HepG2 (cell line): ENCODE results near the gene CERS5.

ENCODE experiments used
- SAFB2 ChIP-seq: sonication (generic); formaldehyde crosslinking; IDR thresholded peaks from 2 replicates; pipeline ENCODE4 v1.5.1; 2020; ENCODE audit warnings: missing genetic modification reagents, low read depth, mild to moderate bottlenecking, borderline replicate concordance
- TAF1 ChIP-seq: sonication (generic); formaldehyde crosslinking; IDR thresholded peaks from 2 replicates; pipeline ENCODE4 v1.4.0; 2020; ENCODE audit warnings: missing genetic modification reagents
- ZNF775 ChIP-seq: sonication (generic); formaldehyde crosslinking; IDR thresholded peaks from 2 replicates; pipeline ENCODE4 v1.4.0; 2020; ENCODE audit warnings: missing genetic modification reagents, mild to moderate bottlenecking, moderate library complexity, borderline replicate concordance
- TF ChIP-seq, protein P1 (sequence below): sonication (generic); formaldehyde crosslinking; IDR thresholded peaks from 2 replicates; pipeline ENCODE4 v1.4.0; 2020; ENCODE audit warnings: missing genetic modification reagents
- TF ChIP-seq, protein P2 (sequence below): sonication (generic); formaldehyde crosslinking; IDR thresholded peaks from 2 replicates; pipeline ENCODE4 v1.5.0; 2020; ENCODE audit warnings: mild to moderate bottlenecking, missing genetic modification reagents, moderate library complexity

DNA sequence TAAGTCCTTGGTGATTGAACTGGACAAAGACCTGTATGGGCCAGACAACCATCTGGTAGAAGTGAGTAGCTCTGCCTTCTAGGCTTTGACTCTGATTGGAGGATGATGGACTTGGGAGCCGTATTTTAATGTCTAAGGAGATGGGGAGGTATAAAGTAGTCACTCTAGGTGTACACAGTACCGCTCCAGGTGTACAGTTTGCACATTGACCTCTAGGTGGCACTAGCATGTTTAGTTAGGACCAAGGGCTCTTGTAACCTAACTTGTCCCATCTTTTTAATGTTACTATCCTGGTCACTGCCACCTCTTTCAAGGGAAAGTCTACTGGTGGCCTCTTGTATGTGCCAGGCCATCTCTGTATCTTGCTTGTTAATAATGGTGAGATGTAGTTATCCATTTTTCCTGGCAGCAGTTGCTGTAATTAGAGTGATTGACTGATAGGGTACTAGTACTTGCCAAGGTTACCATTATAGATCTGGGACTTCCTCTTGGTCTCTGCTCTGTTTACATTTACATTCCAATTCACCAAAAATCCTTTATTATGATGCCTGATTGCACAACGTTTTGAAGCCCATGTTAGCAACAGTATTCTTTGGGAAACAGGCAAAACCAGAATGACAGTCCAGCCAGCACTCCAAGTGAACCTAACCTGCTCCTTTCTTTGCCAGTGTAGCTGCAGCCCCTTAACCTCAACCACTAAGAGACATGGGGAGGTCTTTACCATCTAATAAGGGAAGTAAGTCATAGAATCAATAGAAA lies 78.4 kb downstream of the CERS5 start:
- TF ChIP-seq, protein P1, sequence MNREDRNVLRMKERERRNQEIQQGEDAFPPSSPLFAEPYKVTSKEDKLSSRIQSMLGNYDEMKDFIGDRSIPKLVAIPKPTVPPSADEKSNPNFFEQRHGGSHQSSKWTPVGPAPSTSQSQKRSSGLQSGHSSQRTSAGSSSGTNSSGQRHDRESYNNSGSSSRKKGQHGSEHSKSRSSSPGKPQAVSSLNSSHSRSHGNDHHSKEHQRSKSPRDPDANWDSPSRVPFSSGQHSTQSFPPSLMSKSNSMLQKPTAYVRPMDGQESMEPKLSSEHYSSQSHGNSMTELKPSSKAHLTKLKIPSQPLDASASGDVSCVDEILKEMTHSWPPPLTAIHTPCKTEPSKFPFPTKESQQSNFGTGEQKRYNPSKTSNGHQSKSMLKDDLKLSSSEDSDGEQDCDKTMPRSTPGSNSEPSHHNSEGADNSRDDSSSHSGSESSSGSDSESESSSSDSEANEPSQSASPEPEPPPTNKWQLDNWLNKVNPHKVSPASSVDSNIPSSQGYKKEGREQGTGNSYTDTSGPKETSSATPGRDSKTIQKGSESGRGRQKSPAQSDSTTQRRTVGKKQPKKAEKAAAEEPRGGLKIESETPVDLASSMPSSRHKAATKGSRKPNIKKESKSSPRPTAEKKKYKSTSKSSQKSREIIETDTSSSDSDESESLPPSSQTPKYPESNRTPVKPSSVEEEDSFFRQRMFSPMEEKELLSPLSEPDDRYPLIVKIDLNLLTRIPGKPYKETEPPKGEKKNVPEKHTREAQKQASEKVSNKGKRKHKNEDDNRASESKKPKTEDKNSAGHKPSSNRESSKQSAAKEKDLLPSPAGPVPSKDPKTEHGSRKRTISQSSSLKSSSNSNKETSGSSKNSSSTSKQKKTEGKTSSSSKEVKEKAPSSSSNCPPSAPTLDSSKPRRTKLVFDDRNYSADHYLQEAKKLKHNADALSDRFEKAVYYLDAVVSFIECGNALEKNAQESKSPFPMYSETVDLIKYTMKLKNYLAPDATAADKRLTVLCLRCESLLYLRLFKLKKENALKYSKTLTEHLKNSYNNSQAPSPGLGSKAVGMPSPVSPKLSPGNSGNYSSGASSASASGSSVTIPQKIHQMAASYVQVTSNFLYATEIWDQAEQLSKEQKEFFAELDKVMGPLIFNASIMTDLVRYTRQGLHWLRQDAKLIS (CRISPR knock-in tag) = no peak
- TF ChIP-seq SAFB2 (CRISPR knock-in tag) (no peak), TAF1 (no peak), ZNF775 (no peak)
- TF ChIP-seq, protein P2, sequence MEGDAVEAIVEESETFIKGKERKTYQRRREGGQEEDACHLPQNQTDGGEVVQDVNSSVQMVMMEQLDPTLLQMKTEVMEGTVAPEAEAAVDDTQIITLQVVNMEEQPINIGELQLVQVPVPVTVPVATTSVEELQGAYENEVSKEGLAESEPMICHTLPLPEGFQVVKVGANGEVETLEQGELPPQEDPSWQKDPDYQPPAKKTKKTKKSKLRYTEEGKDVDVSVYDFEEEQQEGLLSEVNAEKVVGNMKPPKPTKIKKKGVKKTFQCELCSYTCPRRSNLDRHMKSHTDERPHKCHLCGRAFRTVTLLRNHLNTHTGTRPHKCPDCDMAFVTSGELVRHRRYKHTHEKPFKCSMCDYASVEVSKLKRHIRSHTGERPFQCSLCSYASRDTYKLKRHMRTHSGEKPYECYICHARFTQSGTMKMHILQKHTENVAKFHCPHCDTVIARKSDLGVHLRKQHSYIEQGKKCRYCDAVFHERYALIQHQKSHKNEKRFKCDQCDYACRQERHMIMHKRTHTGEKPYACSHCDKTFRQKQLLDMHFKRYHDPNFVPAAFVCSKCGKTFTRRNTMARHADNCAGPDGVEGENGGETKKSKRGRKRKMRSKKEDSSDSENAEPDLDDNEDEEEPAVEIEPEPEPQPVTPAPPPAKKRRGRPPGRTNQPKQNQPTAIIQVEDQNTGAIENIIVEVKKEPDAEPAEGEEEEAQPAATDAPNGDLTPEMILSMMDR = peak; percentile 87
